Measurements from ENCODE around the gene PTPRM.

Gene PTPRM

DNA sequence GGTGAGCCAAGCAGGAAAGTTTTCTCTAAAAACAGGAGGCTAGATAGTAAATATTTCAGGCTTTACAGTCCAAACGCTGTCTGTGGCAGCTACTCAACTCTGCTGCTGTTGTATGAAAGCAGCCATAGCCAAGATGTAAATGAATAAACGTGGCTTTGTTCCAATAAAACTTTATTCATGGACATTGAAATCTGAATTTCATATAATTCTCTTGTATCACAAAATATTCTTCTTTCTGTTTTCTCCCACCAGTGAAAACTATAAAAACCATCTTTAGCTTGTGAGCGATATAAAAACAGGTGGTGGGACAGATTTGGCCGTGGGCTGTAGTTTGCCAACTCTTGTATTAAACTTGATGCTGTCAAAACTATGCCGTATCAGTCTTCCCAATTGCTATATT lies 333.0 kb downstream of the PTPRM start (continued):
- no peak for TF ChIP-seq ZNF518A (tag by site-specific recombination; conservative IDR thresholded peaks at IDR 0.05; ENCODE audit: low read depth)
- TF ChIP-seq, protein P1, sequence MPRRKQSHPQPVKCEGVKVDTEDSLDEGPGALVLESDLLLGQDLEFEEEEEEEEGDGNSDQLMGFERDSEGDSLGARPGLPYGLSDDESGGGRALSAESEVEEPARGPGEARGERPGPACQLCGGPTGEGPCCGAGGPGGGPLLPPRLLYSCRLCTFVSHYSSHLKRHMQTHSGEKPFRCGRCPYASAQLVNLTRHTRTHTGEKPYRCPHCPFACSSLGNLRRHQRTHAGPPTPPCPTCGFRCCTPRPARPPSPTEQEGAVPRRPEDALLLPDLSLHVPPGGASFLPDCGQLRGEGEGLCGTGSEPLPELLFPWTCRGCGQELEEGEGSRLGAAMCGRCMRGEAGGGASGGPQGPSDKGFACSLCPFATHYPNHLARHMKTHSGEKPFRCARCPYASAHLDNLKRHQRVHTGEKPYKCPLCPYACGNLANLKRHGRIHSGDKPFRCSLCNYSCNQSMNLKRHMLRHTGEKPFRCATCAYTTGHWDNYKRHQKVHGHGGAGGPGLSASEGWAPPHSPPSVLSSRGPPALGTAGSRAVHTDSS (tag by site-specific recombination; IDR thresholded peaks at IDR 0.05): no peak
- no peak for TF ChIP-seq ZNF248 (tag by site-specific recombination; IDR thresholded peaks at IDR 0.05)
- TF ChIP-seq ZNF626 (tag by site-specific recombination; IDR thresholded peaks at IDR 0.05): no peak
- TF ChIP-seq ZNF473 (tag by site-specific recombination; IDR thresholded peaks at IDR 0.05): no peak
- no peak for TF ChIP-seq ZNF239 (tag by site-specific recombination; IDR thresholded peaks at IDR 0.05)

DNA sequence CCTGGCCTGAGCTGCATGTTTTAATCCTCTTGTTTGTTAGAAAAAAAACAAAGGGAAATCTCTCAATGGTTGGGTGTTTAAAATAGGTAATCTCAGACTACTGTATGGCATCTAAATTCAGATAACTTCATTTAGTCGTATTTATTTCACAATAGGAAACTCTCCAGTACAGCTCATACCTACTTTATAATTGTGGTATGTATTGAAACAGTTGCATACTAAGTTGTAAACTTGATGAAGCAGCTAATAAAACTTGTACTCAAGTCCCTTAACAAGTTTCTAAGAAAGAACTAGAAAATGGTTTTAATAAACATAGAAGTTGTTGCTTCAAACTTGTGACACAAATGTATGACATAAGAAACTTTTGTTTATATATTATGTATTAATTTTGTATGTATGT lies 334.5 kb downstream of the PTPRM start:
- Histone ChIP-seq H3K4me3 (ENCODE audit: low read depth, low read length) (no peak overlapping the region), H3K27ac (ENCODE audit: extremely low read depth, low read depth, low read length) (no peak overlapping the region), H3K36me3 (ENCODE audit: control insufficient read depth in 2 of 2, insufficient read depth in 1 of 2, low read length in 2 of 2) (no peaks in the 10 kb centered on the region), H3K9me3 (ENCODE audit: control insufficient read depth, insufficient read depth, low read depth, low read length) (no peaks in the 10 kb centered on the region), H3K4me1 (ENCODE audit: control insufficient read depth, insufficient read depth, low read length) (no peaks in the 10 kb centered on the region; the same call in 1 of the 2 replicates)
- TF ChIP-seq ZNF521 (tag by site-specific recombination; IDR thresholded peaks at IDR 0.05) (no peak), ZNF549 (tag by site-specific recombination; IDR thresholded peaks at IDR 0.05) (no peak), BCL6B (tag by site-specific recombination; IDR thresholded peaks at IDR 0.05) (no peak)
- TF ChIP-seq, protein P2, sequence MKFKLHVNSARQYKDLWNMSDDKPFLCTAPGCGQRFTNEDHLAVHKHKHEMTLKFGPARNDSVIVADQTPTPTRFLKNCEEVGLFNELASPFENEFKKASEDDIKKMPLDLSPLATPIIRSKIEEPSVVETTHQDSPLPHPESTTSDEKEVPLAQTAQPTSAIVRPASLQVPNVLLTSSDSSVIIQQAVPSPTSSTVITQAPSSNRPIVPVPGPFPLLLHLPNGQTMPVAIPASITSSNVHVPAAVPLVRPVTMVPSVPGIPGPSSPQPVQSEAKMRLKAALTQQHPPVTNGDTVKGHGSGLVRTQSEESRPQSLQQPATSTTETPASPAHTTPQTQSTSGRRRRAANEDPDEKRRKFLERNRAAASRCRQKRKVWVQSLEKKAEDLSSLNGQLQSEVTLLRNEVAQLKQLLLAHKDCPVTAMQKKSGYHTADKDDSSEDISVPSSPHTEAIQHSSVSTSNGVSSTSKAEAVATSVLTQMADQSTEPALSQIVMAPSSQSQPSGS (tag by site-specific recombination; IDR thresholded peaks at IDR 0.05; ENCODE audit: low read depth): no peak
- TF ChIP-seq, protein P3, sequence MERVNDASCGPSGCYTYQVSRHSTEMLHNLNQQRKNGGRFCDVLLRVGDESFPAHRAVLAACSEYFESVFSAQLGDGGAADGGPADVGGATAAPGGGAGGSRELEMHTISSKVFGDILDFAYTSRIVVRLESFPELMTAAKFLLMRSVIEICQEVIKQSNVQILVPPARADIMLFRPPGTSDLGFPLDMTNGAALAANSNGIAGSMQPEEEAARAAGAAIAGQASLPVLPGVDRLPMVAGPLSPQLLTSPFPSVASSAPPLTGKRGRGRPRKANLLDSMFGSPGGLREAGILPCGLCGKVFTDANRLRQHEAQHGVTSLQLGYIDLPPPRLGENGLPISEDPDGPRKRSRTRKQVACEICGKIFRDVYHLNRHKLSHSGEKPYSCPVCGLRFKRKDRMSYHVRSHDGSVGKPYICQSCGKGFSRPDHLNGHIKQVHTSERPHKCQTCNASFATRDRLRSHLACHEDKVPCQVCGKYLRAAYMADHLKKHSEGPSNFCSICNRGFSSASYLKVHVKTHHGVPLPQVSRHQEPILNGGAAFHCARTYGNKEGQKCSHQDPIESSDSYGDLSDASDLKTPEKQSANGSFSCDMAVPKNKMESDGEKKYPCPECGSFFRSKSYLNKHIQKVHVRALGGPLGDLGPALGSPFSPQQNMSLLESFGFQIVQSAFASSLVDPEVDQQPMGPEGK (tag by site-specific recombination; IDR thresholded peaks at IDR 0.05): no peak
- CTCF ChIA-PET: no interaction called here
- POLR2A ChIA-PET: no interaction called here

- TF ChIP-seq ZNF112 (tag by site-specific recombination; IDR thresholded peaks at IDR 0.05) (no peak), ZNF670 (tag by site-specific recombination; IDR thresholded peaks at IDR 0.05; ENCODE audit: low read depth) (no peak)
- TF ChIP-seq, protein P4, sequence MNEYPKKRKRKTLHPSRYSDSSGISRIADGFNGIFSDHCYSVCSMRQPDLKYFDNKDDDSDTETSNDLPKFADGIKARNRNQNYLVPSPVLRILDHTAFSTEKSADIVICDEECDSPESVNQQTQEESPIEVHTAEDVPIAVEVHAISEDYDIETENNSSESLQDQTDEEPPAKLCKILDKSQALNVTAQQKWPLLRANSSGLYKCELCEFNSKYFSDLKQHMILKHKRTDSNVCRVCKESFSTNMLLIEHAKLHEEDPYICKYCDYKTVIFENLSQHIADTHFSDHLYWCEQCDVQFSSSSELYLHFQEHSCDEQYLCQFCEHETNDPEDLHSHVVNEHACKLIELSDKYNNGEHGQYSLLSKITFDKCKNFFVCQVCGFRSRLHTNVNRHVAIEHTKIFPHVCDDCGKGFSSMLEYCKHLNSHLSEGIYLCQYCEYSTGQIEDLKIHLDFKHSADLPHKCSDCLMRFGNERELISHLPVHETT (tag by site-specific recombination; IDR thresholded peaks at IDR 0.05): no peak
- POLR2A ChIA-PET: no interaction called here
Observed at GRCh38 chr18:7902399-7902839, 335.3 kb downstream of the PTPRM start.

More at GRCh38 chr18:7902399-7902839, 335.3 kb downstream of the PTPRM start:
- H3K4me1 ChIP-seq (ENCODE audit: control insufficient read depth, insufficient read depth, low read length): no peaks in the 10 kb centered on the region; the same call in 1 of the 2 replicates
- no peak overlapping the region for H3K27ac ChIP-seq (ENCODE audit: extremely low read depth, low read depth, low read length)
- CTCF ChIA-PET: interaction anchor here (0.6 to 0.8 kb wide), 4 partner anchors 14 to 735 kb away, joined by 3 to 5 read pairs (median 3); no protein-coding TSS in a partner anchor
- no peak overlapping the region for H3K4me3 ChIP-seq (ENCODE audit: low read depth, low read length)
- H3K36me3 ChIP-seq (ENCODE audit: control insufficient read depth in 2 of 2, insufficient read depth in 1 of 2, low read length in 2 of 2): no peaks in the 10 kb centered on the region
- H3K9me3 ChIP-seq (ENCODE audit: control insufficient read depth, insufficient read depth, low read depth, low read length): no peaks in the 10 kb centered on the region

All from HEK293 (cell line).